ENCODE measurements around the gene B3GALT6.

GRCh38 chr1:1256956-1257871 lies 25.2 kb downstream of the B3GALT6 start:
- TF ChIP-seq PKNOX1 (IDR thresholded peaks at IDR 0.05), result no peak
- TF ChIP-seq LEF1 (IDR thresholded peaks at IDR 0.05; ENCODE audit: borderline replicate concordance), result no peak

Measured in HEK293T (cell line).